Right lobe of liver (tissue), 4 donors: ENCODE results near the gene TDG.

Experiments
- POLR2A ChIP-seq: fragments of 450-650 bp; IDR thresholded peaks from one replicate; pipeline ENCODE4 v1.6.1; 2017; ENCODE audit warnings: antibody characterized with exemption, mild to moderate bottlenecking
- TF ChIP-seq, protein P1 (sequence below), 4 donors: fragments of 200-600 bp in 3 of 4; fragments of 450-650 bp in 1 of 4; IDR thresholded peaks; one replicate each; pipeline versions ENCODE4 v1.5.1 to v1.8.0; 2016 to 2022; ENCODE audit warnings: antibody characterized with exemption in 4 of 4, mild to moderate bottlenecking in 2 of 4
- donor health status: DM: no; HTN: no; CAD: no.
- donor health status: DM: no; HTN: no; CAD: no.
- donor health status: DM: no; HTN: yes; CAD: no.

DNA sequence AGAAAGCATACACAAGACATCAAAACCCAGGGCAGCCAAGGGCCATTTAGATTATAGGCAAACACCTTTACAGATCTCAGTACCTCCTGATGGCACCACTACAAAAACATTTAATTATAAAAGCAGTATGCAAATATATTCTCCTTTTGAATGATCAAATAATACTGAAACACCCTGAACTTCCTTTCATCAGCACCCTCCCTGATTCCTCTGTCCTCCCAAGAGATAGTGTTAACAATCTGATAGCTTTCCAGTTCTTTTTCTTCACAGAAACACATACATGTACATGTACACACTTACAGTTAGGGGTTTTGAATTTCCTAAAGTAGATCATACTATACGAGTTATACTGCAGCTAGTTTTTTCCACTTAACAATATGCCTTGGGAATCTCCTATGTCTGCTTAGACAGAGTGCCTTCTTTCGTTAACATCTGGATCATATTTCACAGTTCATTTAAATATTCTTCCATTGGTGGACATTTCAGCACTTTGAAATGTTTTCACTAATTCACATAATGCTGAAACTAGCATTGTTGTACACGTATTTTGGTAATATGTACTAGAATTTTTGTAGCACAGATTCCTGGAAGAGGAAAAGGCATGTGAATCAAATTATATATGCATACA is 35.2 kb downstream of the TDG start:
- TF ChIP-seq, protein P1, sequence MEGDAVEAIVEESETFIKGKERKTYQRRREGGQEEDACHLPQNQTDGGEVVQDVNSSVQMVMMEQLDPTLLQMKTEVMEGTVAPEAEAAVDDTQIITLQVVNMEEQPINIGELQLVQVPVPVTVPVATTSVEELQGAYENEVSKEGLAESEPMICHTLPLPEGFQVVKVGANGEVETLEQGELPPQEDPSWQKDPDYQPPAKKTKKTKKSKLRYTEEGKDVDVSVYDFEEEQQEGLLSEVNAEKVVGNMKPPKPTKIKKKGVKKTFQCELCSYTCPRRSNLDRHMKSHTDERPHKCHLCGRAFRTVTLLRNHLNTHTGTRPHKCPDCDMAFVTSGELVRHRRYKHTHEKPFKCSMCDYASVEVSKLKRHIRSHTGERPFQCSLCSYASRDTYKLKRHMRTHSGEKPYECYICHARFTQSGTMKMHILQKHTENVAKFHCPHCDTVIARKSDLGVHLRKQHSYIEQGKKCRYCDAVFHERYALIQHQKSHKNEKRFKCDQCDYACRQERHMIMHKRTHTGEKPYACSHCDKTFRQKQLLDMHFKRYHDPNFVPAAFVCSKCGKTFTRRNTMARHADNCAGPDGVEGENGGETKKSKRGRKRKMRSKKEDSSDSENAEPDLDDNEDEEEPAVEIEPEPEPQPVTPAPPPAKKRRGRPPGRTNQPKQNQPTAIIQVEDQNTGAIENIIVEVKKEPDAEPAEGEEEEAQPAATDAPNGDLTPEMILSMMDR (IDR thresholded peaks at IDR 0.05), result no peak
- TF ChIP-seq POLR2A, result no peak
